ENCODE data around the gene SAMD4B.
A peak's percentile ranks its signal among the peaks of the same experiment; 100 is the strongest.
"Not testable (repeated sequence)": the region's sequence is repeated elsewhere in the genome, so short reads cannot be mapped to it uniquely, and the experiment has no call there.

SAMD4B gene

DNA sequence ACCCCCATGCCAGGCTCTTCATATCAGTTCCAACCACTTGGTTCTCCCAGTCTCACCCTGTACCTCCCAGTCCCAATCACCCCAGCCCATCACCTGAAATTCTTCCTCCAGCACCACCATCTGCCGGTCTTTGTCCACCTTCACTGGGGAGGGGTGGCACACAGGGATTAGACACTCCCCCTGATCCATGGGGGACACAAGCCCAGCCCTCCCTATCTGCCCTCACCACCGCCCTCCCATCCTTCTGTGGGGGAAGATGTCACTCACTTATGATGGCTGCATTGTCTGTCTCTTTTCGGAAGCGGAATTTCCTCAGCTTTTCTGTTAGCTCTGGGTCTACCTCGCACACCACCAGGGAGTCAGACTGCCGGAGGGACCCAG is 7.1 kb upstream of the SAMD4B start:
- DNase-seq = no peak

GRCh38 chr19:39336483-39336882 is 5.7 kb upstream of the SAMD4B start:
- no peak for DNase-seq

DNA sequence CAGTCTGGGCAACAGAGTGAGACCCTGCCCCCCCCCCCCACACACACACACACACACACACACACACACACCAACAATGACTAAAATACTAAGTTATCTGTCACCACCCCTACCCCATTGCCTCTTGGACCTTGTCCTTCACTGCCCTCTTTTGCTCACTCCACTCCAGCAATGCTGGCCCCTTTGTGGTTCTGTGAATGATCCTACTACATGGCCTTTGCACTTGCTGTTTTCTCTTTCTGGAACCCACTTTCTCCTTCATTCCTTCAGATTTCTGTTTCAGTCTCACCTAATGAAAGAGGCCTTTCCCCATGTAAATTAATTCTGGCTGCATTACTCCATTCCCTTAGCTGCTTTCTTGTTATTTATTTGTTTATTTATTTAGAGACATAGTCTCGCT is 2.5 kb upstream of the SAMD4B start:
- DNase-seq = no peak

- DNase-seq = not testable (repeated sequence)
Observed at GRCh38 chr19:39340156-39340555, 2.1 kb upstream of the SAMD4B start.

- no peak for DNase-seq
Observed at GRCh38 chr19:39341129-39341718, 997 bp upstream of the SAMD4B start.

DNA sequence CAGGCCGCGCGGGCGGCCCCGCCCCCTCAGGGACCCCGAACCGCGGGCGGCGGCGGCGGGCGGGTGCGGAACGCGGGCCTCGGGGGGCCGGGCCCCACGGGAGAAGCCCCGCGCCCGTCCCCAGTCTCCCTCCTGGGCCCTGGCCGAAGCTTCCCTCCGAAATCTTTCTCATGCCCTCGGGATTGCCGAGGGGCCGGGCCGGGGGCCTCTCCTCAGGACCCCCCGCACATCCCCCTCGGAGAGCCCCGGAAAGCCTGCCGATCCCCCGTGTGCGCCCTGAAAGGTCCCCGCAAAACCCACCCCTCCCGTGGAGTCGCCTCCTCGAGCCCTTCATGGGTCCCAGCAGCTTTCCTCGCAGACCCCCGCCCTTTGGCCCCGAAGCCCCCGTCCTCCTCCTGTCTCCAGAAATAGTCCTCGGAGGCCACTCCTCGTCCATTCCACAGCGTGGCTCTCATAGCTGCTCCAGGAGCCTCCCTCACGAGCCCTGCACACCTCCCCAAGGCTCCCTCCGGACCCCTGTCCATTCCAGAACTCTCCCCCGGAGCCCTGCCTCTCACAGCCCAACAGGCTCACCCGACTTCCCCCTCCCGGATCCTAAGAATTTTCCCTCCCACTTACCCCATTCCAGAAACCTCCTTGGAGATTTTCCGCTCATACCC is 555 bp downstream of the SAMD4B start:
- no peak for DNase-seq

DNA sequence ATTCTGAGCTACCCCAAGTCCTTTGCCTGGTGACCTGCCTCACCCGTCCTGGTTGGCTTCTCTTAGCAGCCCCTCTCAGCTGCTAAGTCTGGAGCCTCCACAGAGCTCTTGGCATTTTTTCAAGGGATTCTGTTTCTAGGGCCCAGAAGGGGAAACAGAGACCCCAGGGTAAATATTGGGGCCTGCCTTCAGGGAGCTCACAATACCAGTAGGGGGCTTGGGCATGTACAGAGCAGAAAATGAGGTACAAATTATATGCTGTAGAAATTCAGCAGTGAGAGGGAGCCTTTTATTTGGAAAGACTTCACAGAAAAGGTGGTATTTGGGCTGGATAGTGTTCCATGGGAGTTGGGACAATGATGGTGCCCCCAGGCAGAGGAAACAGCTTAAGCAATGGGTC is 3.7 kb downstream of the SAMD4B start:
- no peak for DNase-seq

GRCh38 chr19:39347332-39348164 is 5.3 kb downstream of the SAMD4B start:
- no peak for DNase-seq

- no peak for DNase-seq
Observed at GRCh38 chr19:39349326-39349725, 7.1 kb downstream of the SAMD4B start.

DNA sequence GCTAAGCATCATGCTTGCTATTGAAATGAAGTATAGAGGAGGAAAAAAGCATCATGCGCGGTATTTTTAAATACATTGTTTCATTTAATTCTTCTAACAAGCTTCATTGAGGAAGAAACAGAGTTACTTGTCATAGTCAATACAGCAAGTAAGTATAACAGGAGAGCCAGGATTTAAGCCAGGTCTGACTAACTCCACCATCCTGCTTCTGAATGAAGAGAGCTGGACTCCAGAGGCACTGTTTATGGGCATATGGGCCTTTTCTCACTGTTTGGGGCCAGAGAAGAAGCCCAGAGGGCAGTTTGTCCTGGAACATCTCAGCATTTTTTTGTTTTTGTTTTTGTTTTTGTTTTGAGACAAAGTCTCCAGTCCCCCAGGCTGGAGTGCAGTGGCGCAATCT is 7.9 kb downstream of the SAMD4B start:
- DNase-seq = no peak

DNA sequence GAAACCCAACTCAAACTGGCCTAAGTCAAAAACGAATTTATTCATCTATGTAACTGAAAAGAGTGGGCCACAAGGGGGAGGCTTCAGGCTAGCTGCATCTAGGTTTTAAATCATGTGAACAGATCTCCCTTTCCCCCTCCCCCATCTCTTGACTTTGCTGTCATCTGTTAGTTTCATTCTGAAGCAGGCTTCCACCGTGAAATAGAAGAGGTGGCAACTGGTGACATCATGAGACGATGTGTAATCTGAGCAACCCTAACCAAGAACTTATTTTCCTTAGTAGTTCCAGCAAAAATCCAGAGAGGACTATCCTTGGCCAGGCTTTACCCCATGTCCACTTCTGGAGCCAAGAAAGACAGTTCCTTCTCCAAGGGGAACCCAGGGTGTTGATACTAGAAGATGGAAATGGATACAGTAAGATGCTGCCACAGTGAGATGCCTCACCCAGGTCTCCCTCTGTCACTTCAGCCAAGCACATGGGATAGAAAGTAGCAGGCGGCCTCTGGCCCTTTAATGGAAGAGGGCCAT is 9.4 kb downstream of the SAMD4B start:
- DNase-seq = peak; percentile 40

- DNase-seq = no peak
Observed at GRCh38 chr19:39352381-39353255, 10.4 kb downstream of the SAMD4B start.

GRCh38 chr19:39355253-39355652 is 13.0 kb downstream of the SAMD4B start:
- no peak for DNase-seq

DNA sequence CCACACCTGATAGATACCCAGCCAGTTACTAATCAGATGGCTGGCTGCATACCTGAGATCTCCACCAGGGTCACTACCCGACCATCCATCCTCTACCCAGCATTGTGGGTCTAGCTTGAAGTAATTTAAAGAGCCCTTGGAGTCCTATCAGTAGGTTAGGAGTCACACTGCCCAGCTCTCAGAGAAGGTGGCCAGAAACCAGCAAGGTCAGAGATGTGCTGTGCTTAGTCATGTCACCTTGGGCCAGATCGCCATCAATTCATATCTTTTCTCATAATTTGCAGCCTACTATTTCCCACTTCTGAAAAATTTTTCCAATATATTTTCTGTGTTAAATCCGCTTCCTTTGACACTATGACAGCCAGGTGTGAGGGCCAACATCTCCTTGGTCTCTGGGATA is 13.9 kb downstream of the SAMD4B start:
- DNase-seq = no peak

DNA sequence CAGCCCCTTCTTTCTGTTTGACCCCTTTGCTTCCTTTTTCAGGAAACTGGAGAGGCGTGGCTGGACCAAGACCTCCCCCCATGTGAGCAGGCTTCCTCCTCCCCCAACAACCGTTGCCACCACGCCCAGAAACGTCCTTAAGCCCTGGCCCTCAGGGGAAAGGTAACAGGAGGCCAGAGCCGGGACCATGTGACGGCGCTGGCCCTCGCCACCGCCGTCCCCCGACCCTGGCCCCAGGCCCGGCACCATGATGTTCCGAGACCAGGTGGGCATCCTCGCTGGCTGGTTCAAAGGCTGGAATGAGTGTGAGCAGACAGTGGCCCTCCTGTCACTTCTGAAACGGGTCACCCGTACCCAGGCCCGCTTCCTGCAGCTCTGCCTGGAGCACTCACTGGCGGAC is 14.4 kb downstream of the SAMD4B start:
- DNase-seq = no peak

DNA sequence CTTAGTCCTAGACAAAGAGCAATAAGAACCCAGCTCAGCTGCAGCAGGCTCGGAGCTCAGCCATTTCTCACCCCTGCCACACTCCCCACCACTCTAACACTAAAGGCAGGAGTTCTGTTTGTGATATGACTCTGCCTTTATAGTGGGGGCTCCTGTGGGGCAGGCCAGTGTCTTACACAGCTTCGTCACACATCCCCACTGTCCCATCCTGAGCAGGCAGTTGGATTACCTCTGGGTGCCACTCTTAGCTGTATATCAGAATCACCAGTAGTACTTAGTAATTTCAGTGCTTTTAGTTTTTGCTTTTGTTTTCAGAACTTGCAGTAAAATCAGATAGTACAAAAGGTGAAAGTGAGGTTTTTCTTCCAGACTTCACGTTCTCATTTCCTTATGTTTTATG is 16.8 kb downstream of the SAMD4B start:
- DNase-seq = no peak

- no peak for DNase-seq
Observed at GRCh38 chr19:39360599-39360998, 18.4 kb downstream of the SAMD4B start.

DNA sequence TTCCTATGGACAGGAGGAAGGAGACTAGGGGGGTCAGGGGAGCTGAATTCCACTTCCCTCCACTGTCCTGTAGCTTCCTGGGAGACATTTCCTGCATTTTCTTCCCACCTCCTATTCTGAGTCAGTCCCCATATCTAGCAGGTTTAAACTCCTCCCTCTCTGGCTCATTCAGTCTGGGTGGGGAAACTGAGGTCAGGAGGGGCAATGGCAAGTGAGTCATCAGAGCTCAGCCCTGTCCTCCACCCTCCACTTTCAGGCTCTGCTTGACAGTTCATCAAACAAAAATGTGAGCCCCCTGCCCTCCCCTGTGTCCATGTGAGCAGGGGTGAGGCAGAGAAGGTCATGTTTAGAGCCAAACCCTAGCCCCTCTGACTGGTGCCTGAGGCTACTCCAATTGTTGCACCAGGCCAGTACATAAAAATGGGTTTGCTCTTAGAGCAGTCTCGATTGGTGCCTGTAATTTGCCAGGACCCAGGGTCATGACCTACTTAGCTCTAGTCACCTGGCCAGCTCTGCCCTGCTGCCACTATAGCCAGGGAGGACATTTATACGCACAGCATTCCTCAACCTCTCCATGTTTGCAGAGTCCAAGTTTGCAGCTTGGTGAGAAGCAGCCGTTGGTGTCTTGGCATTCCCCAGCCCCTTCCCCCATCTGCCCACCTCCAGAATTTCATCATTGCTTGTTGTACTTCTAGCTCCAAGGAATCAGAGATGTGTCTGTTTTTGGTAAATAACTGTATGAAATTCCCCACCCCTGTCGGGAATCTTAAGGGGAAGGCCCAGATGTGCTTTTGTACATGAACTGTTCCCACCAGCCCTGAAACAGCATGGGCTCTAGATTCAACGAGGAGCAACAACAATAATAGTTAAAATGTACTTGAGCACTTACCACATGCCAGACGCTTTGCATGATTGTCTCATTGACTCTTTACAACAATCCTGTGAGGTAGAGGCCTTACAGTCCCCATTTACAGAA is 20.7 kb downstream of the SAMD4B start:
- DNase-seq = no peak

GRCh38 chr19:39363901-39364457 is 21.8 kb downstream of the SAMD4B start:
- no peak for DNase-seq

DNA sequence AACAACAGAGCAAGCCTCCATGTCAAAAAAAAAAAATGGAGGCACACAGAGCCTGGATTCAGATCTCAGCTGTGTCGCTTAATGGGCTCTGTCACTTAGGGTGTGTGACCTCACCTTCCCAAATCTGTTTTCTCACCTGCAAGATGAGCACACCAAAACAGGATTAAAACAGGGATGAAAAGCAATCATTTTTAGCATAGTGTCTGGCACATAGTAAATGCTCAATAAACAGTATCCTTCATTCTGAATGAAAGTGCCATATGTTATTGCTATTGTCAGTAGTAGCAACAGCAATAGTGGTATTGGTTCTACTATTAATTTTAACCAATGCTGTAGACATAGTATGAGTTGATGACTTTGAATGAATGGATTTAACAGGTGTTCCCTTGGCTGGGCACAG is 23.3 kb downstream of the SAMD4B start:
- no peak for DNase-seq

DNA sequence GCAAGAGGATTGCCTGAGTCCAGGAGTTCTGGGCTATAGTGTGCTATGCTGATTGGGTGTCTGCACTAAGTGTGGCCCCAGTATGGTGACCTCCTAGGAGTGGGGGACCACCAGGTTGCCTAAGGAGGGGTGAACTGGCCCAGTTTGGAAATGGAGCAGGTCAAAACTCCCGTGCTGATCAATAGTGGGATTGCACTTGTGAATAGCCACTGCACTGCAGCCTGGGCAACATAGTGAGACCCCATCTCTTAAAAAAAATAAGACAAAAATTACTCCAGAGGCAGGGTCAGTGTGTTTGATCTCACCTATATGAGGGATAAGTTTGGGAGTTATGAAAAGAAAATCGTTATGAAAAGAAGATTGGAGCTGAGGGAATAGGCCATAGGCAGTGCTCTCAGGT is 27.0 kb downstream of the SAMD4B start:
- no peak for DNase-seq

All from activated naive CD4-positive, alpha-beta T cell treated with anti-CD3 and anti-CD28 coated beads, Interleukin-2, amount 50 U/mL, for 16 hours (primary cell).